ENCODE data around the gene MAMSTR. TPM values are rescaled to one million over a fixed set of nuclear protein-coding genes. Genes with fewer than 3 reads are reported as not detected.
A peak's percentile ranks its signal among the peaks of the same experiment; 100 is the strongest.

The MAMSTR gene
- total and polyA plus RNA-seq, 9 of the 15 experiments (the other 6 are each of a cell fraction or from before 2014, with no cell fraction given), result 0.08 to 1.00 (median 0.40) TPM; not detected in 1

- TF ChIP-seq PHF20 (IDR thresholded peaks at IDR 0.05; ENCODE audit: partially characterized antibody) (no peak), MYC (IDR thresholded peaks at IDR 0.05; ENCODE audit: low read depth, low read length) (peak; percentile 33), MYC (CRISPR knock-in tag; IDR thresholded peaks at IDR 0.05; ENCODE audit: borderline replicate concordance, low read depth) (no peak), MTA3 (IDR thresholded peaks at IDR 0.05; ENCODE audit: borderline replicate concordance) (peak; percentile 56; the same call in 1 of the 2 replicates), ZNF561 (CRISPR knock-in tag; conservative IDR thresholded peaks at IDR 0.05) (no peak; the same call in 1 of the 2 replicates), KDM1A (IDR thresholded peaks at IDR 0.05) (no peak), RFX1 (IDR thresholded peaks at IDR 0.05) (peak; percentile 94), CEBPB (tag; IDR thresholded peaks at IDR 0.05) (no peak), SP2 (IDR thresholded peaks at IDR 0.05; ENCODE audit: extremely low read depth, low read depth, low read length, poor library complexity, severe bottlenecking) (peak; percentile 69), EZH2 (IDR thresholded peaks at IDR 0.05; ENCODE audit: borderline replicate concordance, low read depth, low read length) (no peak), SIX5 (IDR thresholded peaks at IDR 0.05; ENCODE audit: borderline replicate concordance in 1 of 2, insufficient read depth in 1 of 2, low read depth in 1 of 2, low read length in 2 of 2) (peak; percentile 97 to 99), ZFPM2 (CRISPR knock-in tag; IDR thresholded peaks at IDR 0.05) (no peak), BCLAF1 (IDR thresholded peaks at IDR 0.05; ENCODE audit: borderline replicate concordance in 1 of 2, control insufficient read depth in 1 of 2, low read depth in 2 of 2, low read length in 1 of 2) (0 out of 4 replicates have a peak, but pooled peaks of 1 of the 2 experiments have one; percentile 40), MTA1 (IDR thresholded peaks at IDR 0.05; ENCODE audit: borderline replicate concordance) (no peak), ZBED1 (IDR thresholded peaks at IDR 0.05) (no peak), HIVEP1 (CRISPR knock-in tag; IDR thresholded peaks at IDR 0.05) (no peak), EGR1 (conservative IDR thresholded peaks at IDR 0.05) (0 out of 2 replicates have a peak, but pooled peaks have one; percentile 25), NR4A1 (CRISPR knock-in tag; IDR thresholded peaks at IDR 0.05) (no peak), NR4A1 (tag; IDR thresholded peaks at IDR 0.05) (no peak), SMC3 (conservative IDR thresholded peaks at IDR 0.05; ENCODE audit: insufficient read depth, low read depth, low read length) (no peak), PATZ1 (CRISPR knock-in tag; IDR thresholded peaks at IDR 0.05; ENCODE audit: borderline replicate concordance) (no peak), ZBTB12 (CRISPR knock-in tag; IDR thresholded peaks at IDR 0.05) (0 out of 2 replicates have a peak, but pooled peaks have one; percentile 6), CBX5 (IDR thresholded peaks at IDR 0.05; ENCODE audit: borderline replicate concordance, low read depth) (no peak)
Observed at GRCh38 chr19:48720613-48721296, 1.2 kb upstream of the MAMSTR start (continued).

Data from K562 (cell line).